GM12873 (cell line): Measurements from ENCODE around the gene HTR5A.

ENCODE experiments used
- TF ChIP-seq, protein P1 (sequence below): IDR thresholded peaks from 2 replicates; pipeline ENCODE4 v1.5.1; 2012; ENCODE audit warnings: low read depth, mild to moderate bottlenecking, moderate library complexity, low read length, control low read depth; ENCODE audit not compliant: insufficient read depth; ENCODE audit errors: missing control alignments

Gene HTR5A

DNA sequence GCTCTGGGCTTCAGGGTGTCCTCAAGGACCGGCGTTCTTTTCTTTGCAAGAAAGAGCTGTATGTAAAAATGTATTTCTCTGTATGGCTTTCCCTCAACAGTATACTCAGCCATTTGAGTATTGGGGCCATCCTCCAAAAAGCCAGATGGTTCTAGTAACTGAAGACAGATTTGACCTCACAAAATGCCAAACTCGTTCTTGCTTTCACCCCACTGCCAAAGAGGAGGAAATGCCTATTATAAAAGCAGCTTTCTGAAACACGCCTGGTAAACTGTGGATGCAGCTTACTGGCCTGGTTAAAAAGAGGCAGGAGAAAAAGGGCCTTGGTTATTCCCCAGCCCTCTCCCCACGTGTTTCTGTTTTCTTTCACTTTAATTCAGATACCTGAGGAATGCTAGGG is 7.7 kb upstream of the HTR5A start:
- TF ChIP-seq, protein P1, sequence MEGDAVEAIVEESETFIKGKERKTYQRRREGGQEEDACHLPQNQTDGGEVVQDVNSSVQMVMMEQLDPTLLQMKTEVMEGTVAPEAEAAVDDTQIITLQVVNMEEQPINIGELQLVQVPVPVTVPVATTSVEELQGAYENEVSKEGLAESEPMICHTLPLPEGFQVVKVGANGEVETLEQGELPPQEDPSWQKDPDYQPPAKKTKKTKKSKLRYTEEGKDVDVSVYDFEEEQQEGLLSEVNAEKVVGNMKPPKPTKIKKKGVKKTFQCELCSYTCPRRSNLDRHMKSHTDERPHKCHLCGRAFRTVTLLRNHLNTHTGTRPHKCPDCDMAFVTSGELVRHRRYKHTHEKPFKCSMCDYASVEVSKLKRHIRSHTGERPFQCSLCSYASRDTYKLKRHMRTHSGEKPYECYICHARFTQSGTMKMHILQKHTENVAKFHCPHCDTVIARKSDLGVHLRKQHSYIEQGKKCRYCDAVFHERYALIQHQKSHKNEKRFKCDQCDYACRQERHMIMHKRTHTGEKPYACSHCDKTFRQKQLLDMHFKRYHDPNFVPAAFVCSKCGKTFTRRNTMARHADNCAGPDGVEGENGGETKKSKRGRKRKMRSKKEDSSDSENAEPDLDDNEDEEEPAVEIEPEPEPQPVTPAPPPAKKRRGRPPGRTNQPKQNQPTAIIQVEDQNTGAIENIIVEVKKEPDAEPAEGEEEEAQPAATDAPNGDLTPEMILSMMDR: no peak

DNA sequence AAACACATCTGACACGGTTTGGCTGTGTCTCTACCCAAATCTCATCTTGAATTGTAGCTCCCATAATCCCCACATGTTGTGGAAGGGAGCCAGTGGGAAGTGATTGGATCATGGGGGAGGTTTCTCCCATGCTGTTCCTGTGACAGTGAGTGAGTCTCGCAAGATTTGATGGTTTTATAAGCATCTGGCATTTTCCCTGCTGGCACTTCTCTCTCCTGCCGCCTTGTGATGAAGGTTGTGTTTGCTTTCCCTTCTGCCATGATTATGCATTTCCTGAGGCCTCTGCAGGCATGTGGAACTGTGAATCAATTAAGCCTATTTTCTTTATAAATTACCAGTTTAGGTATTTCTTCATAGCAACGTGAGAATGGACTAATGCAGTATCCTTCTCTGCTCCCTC is 5.9 kb upstream of the HTR5A start:
- TF ChIP-seq, protein P1: no peak

DNA sequence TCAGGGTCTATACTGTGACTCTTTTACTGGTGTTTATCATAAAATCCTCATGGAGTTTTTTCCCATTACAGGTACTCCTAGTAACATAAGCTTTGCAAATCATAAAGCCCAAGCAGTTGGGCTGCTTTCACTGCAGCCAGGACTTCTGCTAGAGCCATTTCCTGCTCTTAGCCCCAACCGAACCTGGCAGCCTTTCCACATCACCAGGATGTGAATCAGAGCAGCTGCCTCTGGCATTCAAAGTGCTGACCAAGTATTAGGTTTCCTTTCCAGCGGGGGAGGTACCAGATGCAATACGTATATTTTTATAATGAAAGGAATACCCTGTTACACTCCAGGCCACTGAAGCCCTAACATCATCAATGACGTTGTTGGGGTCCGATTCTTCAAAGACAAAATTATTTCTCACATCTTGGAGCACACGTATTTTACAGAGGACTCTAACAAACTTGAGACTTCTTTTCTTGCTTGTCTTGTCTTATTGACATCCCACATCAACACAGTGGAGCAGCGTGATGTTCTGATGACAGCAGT is 3.6 kb upstream of the HTR5A start:
- TF ChIP-seq, protein P1: no peak

DNA sequence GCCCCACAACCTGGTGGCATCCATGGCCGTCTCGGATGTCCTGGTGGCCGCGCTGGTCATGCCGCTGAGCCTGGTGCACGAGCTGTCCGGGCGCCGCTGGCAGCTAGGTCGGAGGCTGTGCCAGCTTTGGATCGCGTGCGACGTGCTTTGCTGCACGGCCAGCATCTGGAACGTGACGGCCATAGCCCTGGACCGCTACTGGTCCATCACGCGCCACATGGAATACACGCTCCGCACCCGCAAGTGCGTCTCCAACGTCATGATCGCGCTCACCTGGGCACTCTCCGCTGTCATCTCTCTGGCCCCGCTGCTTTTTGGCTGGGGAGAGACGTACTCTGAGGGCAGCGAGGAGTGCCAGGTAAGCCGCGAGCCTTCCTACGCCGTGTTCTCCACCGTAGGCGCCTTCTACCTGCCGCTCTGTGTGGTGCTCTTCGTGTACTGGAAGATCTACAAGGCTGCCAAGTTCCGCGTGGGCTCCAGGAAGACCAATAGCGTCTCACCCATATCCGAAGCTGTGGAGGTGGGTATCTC is 1.1 kb downstream of the HTR5A start:
- TF ChIP-seq, protein P1: no peak

DNA sequence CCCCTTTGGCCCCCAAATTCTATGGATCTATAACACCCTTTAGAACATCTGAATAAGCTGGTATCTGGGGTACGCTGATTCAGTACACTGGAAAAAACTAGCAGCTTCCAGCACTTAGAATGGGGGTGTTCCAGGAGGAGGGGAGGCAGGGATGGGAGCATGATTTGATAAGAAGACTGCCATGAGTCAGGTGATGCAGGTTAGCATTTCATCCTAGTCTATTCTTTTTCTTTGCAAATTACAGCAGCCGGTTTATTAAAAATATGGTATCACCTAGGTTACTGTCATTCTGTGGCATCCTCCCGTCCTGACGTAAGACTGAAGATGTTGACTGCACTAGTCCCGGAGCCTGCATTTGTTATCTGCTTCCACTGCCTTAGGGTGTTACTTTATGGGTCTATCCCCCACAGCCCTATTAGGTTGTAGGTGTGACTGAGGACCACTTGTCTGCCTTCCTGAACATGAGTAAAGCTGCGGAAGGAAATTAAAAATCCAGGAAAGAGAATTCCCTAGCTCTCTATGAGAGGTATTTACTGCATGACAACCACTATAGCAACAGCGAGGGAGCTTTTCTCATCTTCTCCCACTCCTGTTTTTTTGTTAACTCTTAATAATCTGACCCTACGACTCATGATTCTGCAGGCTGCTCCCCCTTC is 1.9 kb downstream of the HTR5A start:
- TF ChIP-seq, protein P1: no peak

DNA sequence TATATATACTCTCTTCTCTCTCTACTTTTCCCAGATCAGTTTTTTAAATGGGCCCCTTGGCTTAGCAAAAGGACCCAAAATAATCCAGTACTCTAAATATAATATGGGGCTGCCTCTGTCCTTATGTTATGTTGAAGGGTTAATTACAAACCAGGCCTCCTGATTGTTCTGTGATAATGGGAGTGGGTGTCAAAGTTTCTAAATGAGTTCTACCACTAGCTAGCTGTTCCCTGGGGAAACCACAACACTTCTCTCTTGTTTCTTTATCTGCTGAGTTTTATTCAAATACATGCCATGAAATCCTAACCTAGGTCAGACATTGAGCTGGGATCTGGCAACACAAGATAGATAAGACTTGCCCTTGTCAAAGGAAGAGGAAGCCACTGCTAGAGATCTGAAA is 3.8 kb downstream of the HTR5A start:
- TF ChIP-seq, protein P1: no peak

DNA sequence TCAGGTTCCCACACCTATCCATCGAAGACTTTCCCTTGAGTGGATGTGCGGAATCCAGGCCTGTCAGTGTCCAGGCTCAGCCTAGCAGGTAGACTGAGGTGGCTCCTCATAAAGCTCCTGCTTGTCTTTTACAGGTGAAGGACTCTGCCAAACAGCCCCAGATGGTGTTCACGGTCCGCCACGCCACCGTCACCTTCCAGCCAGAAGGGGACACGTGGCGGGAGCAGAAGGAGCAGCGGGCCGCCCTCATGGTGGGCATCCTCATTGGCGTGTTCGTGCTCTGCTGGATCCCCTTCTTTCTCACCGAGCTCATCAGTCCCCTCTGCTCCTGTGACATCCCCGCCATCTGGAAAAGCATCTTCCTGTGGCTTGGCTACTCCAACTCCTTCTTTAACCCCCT is 13.9 kb downstream of the HTR5A start:
- TF ChIP-seq, protein P1: no peak
